Fibroblast of mammary gland (primary cell): ENCODE data around the gene CERS6.

Experiments used
- DNase-seq: peaks from one replicate; pipeline ENCODE4 v3.0.0-alpha.2; 2010; ENCODE audit warnings: low read depth
- H3K4me3 ChIP-seq: 2 replicates; pipeline ENCODE4 v1.5.1; 2011; ENCODE audit warnings: low read depth, mild to moderate bottlenecking, low read length, moderate library complexity; ENCODE audit not compliant: control insufficient read depth
- CTCF ChIP-seq: conservative IDR thresholded peaks from 2 replicates; pipeline ENCODE4 v1.5.1; 2011; ENCODE audit warnings: low read depth, low read length, inconsistent platforms; ENCODE audit not compliant: control insufficient read depth, insufficient read depth

Gene CERS6

GRCh38 chr2:168810235-168810634 lies 354.2 kb downstream of the CERS6 start:
- no peak for DNase-seq
- TF ChIP-seq CTCF: no peak
- H3K4me3 ChIP-seq: no peak overlapping the region

- DNase-seq: no peak
- no peak overlapping the region for H3K4me3 ChIP-seq
- no peak for TF ChIP-seq CTCF
Measured at GRCh38 chr2:168811696-168812095, 355.6 kb downstream of the CERS6 start.

GRCh38 chr2:168814046-168814445 lies 358.0 kb downstream of the CERS6 start:
- H3K4me3 ChIP-seq: no peak overlapping the region
- DNase-seq: peak; percentile 36
- no peak for TF ChIP-seq CTCF

- no peak for TF ChIP-seq CTCF
- no peak overlapping the region for H3K4me3 ChIP-seq
- DNase-seq: no peak
Measured at GRCh38 chr2:168814939-168815907, 359.2 kb downstream of the CERS6 start.

- peak; percentile 77 for DNase-seq
- H3K4me3 ChIP-seq: no peak overlapping the region
- no peak for TF ChIP-seq CTCF
Measured at GRCh38 chr2:168816369-168816768, 360.3 kb downstream of the CERS6 start.

GRCh38 chr2:168819050-168819715 lies 363.1 kb downstream of the CERS6 start:
- H3K4me3 ChIP-seq: no peak overlapping the region
- DNase-seq: no peak
- TF ChIP-seq CTCF: no peak
